SK-N-SH treated with all-trans-retinoic acid at 6 μM for 48 hours (cell line): ENCODE measurements around the gene PTCD3.

Experiments
- ATAC-seq: fragments of 200-7000 bp; cut with Tn5 transposase; 3 replicates; pipeline ENCODE4 v1.9.1; 2020; ENCODE audit warnings: mild to moderate bottlenecking, moderate library complexity
- ARNTL ChIP-seq: fragments of 450-650 bp; formaldehyde crosslinking; IDR thresholded peaks from 2 replicates; pipeline ENCODE4 v1.5.0; 2020; ENCODE audit warnings: low read depth, mild to moderate bottlenecking, moderate library complexity, borderline replicate concordance
- BACH2 ChIP-seq: fragments of 250-450 bp; sonication (Bioruptor Pico); IDR thresholded peaks from 2 replicates; pipeline ENCODE4 v1.9.0; 2021; ENCODE audit warnings: mild to moderate bottlenecking, borderline replicate concordance
- CREB5 ChIP-seq: fragments of 250-450 bp; sonication (Bioruptor Pico); IDR thresholded peaks from 2 replicates; pipeline ENCODE4 v1.5.1; 2020; ENCODE audit warnings: low read depth, mild to moderate bottlenecking, moderate library complexity
- CSDC2 ChIP-seq: fragments of 250-450 bp; sonication (Bioruptor Pico); IDR thresholded peaks from 2 replicates; pipeline ENCODE4 v1.5.0; 2020; ENCODE audit warnings: mild to moderate bottlenecking, moderate library complexity
- CSRNP3 ChIP-seq: fragments of 250-450 bp; sonication (Bioruptor Pico); IDR thresholded peaks from 2 replicates; pipeline ENCODE4 v1.5.1; 2021; ENCODE audit warnings: mild to moderate bottlenecking, moderate library complexity
- ESRRG ChIP-seq: fragments of 250-450 bp; sonication (Bioruptor Pico); IDR thresholded peaks from 2 replicates; pipeline ENCODE4 v1.6.1; 2021; ENCODE audit warnings: mild to moderate bottlenecking
- GLIS3 ChIP-seq: fragments of 250-450 bp; sonication (Bioruptor Pico); IDR thresholded peaks from 2 replicates; pipeline ENCODE4 v1.5.0; 2020; ENCODE audit warnings: mild to moderate bottlenecking, moderate library complexity
- OSR1 ChIP-seq: fragments of 250-450 bp; sonication (Bioruptor Pico); IDR thresholded peaks from 2 replicates; pipeline ENCODE4 v1.8.0; 2022; ENCODE audit warnings: moderate library complexity, mild to moderate bottlenecking, inconsistent platforms
- PATZ1 ChIP-seq: fragments of 250-450 bp; sonication (Bioruptor Pico); IDR thresholded peaks from 2 replicates; pipeline ENCODE4 v1.8.0; 2020; ENCODE audit warnings: mild to moderate bottlenecking, moderate library complexity, borderline replicate concordance
- POU6F1 ChIP-seq: fragments of 250-450 bp; sonication (Bioruptor Pico); IDR thresholded peaks from 2 replicates; pipeline ENCODE4 v1.8.0; 2021; ENCODE audit warnings: low read depth, mild to moderate bottlenecking, moderate library complexity, borderline replicate concordance
- PPARA ChIP-seq: fragments of 250-450 bp; sonication (Bioruptor Pico); IDR thresholded peaks from 2 replicates; pipeline ENCODE4 v1.5.0; 2020; ENCODE audit warnings: mild to moderate bottlenecking, borderline replicate concordance
- RARB ChIP-seq: fragments of 250-450 bp; sonication (Bioruptor Pico); IDR thresholded peaks from 2 replicates; pipeline ENCODE4 v1.8.0; 2021; ENCODE audit warnings: mild to moderate bottlenecking, moderate library complexity
- SNAI2 ChIP-seq: fragments of 250-450 bp; sonication (Bioruptor Pico); IDR thresholded peaks from 2 replicates; pipeline ENCODE4 v1.5.0; 2020; ENCODE audit warnings: mild to moderate bottlenecking, moderate library complexity
- TCF4 ChIP-seq: fragments of 250-450 bp; sonication (Bioruptor Pico); IDR thresholded peaks from 2 replicates; pipeline ENCODE4 v1.8.0; 2021; ENCODE audit warnings: mild to moderate bottlenecking, moderate library complexity, borderline replicate concordance
- TOX ChIP-seq: fragments of 250-450 bp; sonication (Bioruptor Pico); IDR thresholded peaks from 2 replicates; pipeline ENCODE4 v1.8.0; 2021; ENCODE audit warnings: mild to moderate bottlenecking, moderate library complexity, borderline replicate concordance
- TSHZ2 ChIP-seq: fragments of 250-450 bp; sonication (Bioruptor Pico); IDR thresholded peaks from 2 replicates; pipeline ENCODE4 v1.5.0; 2020; ENCODE audit warnings: mild to moderate bottlenecking, moderate library complexity
- ZC3H10 ChIP-seq: fragments of 250-450 bp; sonication (Bioruptor Pico); IDR thresholded peaks from 2 replicates; pipeline ENCODE4 v1.5.1; 2021; ENCODE audit warnings: mild to moderate bottlenecking, moderate library complexity
- ZFP3 ChIP-seq: fragments of 250-450 bp; sonication (Bioruptor Pico); IDR thresholded peaks from 2 replicates; pipeline ENCODE4 v1.5.0; 2020; ENCODE audit warnings: mild to moderate bottlenecking, moderate library complexity
- ZNF565 ChIP-seq: fragments of 450-650 bp; formaldehyde crosslinking; conservative IDR thresholded peaks from 2 replicates; pipeline ENCODE4 v1.5.0; 2020; ENCODE audit warnings: low read depth, mild to moderate bottlenecking, moderate library complexity
- ZNF70 ChIP-seq: fragments of 450-650 bp; formaldehyde crosslinking; IDR thresholded peaks from 2 replicates; pipeline ENCODE4 v1.5.0; 2020; ENCODE audit warnings: mild to moderate bottlenecking, moderate library complexity
- ZNF8 ChIP-seq: fragments of 450-650 bp; formaldehyde crosslinking; IDR thresholded peaks from 2 replicates; pipeline ENCODE4 v1.5.0; 2020; ENCODE audit warnings: mild to moderate bottlenecking, moderate library complexity

The PTCD3 gene

GRCh38 chr2:86171295-86171694 lies 65.3 kb downstream of the PTCD3 start:
- no peak for TF ChIP-seq BACH2
- no peak for TF ChIP-seq PATZ1 (CRISPR knock-in tag)
- no peak for TF ChIP-seq CSDC2 (CRISPR knock-in tag)
- TF ChIP-seq TSHZ2 (CRISPR knock-in tag) = no peak
- TF ChIP-seq ZC3H10 (CRISPR knock-in tag) = no peak
- TF ChIP-seq POU6F1 = no peak
- no peak for TF ChIP-seq CREB5 (CRISPR knock-in tag)
- TF ChIP-seq GLIS3 = no peak
- TF ChIP-seq ZNF565 (CRISPR knock-in tag) = no peak
- no peak for TF ChIP-seq SNAI2 (CRISPR knock-in tag)
- TF ChIP-seq CSRNP3 = no peak
- TF ChIP-seq ESRRG (CRISPR knock-in tag) = no peak
- TF ChIP-seq TCF4 (CRISPR knock-in tag) = no peak
- TF ChIP-seq PPARA (CRISPR knock-in tag) = no peak
- ATAC-seq = no peak

GRCh38 chr2:86172610-86173009 lies 66.6 kb downstream of the PTCD3 start:
- TF ChIP-seq PATZ1 (CRISPR knock-in tag) = no peak
- no peak for TF ChIP-seq SNAI2 (CRISPR knock-in tag)
- no peak for TF ChIP-seq ZC3H10 (CRISPR knock-in tag)
- TF ChIP-seq TCF4 (CRISPR knock-in tag) = no peak
- TF ChIP-seq ESRRG (CRISPR knock-in tag) = no peak
- TF ChIP-seq GLIS3 = no peak
- no peak for TF ChIP-seq ARNTL (CRISPR knock-in tag)
- no peak for TF ChIP-seq ZNF565 (CRISPR knock-in tag)
- no peak for TF ChIP-seq ZNF8 (CRISPR knock-in tag)
- no peak for TF ChIP-seq ZFP3 (CRISPR knock-in tag)
- no peak for TF ChIP-seq CREB5 (CRISPR knock-in tag)
- TF ChIP-seq ZNF70 (CRISPR knock-in tag) = no peak
- no peak for TF ChIP-seq OSR1 (CRISPR knock-in tag)
- TF ChIP-seq CSRNP3 = no peak
- TF ChIP-seq TSHZ2 (CRISPR knock-in tag) = no peak
- no peak for TF ChIP-seq BACH2
- no peak for TF ChIP-seq TOX
- TF ChIP-seq RARB = no peak
- no peak for ATAC-seq
